MV-4-11 (cell line): ENCODE results near the gene MOCS1.
"Not testable (repeated sequence)": the region's sequence is repeated elsewhere in the genome, so short reads cannot be mapped to it uniquely, and the experiment has no call there.

Experiments
- DNase-seq: peaks from one replicate; lab custom pipeline; 2025; lab: John Stamatoyannopoulos, UW

MOCS1 gene

DNA sequence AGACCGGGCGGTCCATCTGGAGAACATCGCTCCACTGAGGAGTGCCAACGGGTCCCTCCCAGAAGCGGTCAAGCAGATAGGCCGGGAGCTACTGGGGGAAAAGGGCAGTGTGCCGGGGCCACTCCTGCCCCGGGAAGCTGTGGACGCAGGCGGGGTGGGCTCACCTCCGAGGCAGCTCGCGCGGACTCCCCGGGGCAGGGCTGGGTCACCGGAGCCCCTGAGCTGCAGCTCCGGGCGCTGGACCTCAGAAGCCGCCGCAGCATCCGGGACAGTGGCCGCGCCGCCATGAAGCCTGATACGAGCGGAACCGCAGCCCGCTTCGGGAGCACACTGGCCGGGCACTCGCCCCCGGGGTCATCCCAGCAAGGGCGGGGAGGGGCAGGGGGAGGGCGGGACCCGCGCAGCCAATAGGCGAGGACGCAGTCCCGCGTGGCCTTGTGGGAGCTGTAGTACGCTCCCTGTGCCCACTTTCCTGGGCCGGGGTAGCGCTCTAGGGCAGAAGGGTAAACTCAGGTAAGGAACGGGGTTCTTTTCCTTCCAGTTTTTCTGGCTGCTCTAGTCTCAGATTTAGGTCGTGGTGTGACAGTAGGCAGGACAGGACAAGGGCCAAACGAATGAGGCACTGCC is at the start of gene MOCS1:
TSS of gene MOCS1 (minus strand) at position 332 of the 627 bp plus-strand sequence. CDS start at position 287, 45 bp downstream.
- no peak for DNase-seq

DNA sequence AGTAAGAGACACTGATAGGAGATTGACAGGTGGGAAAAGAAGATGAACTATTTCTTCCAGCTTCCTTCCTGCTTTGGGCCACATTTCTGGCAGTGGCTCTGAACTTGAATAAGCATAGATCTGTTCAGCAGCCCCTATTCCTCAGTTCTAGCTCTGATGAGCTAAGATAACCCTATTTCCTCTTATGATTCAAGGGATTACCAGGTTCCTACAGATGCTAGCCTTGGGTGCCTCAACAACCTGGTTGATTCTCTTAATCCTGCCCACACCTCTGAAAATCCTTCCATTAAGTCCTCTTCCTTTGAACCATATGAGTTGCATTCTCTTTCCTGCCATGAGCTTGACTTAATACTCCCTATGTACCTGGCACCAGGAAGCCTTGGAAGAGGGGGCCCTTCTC is 49.8 kb upstream of the MOCS1 start:
- no peak for DNase-seq

- DNase-seq: no peak
Measured at GRCh38 chr6:39983193-39983592, 48.9 kb upstream of the MOCS1 start.

DNA sequence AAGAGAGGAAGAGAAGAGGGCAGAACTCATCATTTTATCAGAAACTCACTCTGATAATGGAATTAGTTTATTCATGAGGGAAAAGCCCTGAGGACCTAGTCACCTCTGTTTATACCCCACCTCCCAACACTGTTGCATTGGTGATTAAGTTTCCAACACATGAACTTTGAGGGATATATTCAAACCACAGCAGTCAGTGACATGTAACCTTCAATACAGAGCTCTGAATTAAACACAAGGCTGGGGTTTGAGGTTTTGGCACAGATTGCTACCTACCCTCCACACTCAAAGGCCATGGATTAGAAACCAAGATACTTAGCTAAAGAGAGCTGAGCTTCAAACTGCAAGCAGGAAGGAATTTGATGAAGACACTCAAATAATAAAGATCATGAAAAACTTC is 48.5 kb upstream of the MOCS1 start:
- DNase-seq: no peak

DNA sequence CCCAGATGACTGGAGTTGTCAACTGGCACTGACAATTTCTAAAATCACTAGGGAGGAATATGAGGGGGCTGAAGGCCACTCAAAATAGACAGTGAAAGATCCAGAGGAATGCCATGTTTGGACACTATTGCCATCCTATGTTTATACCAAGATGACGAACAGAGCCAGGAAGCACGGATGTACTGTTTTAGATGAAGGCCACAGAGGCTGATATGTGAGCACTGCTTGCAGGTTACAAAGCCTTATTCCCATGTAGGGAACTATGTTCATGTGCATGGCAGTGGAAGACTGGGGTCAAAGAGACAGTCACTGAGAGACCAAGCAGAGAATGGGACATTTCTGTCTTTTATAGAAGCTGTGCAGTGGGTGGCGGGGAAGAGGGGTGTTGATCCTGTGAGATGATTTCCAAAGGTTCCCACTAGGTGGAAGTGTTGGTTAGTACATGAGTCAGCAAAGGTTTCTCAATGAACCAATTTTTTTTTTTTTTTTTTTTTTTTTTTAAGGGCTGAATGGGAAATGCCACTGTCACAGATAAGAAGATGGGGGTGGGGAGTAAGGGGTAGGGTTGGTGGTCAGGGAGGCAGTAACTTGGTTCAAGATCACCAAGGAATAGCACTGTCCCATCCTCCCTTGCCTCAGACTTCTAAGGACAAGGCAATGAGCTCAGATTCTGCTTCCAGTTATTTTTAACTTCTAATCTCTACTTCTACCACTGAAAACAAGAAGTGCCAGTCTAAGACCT is 46.7 kb upstream of the MOCS1 start:
- DNase-seq: peak; percentile 24

- no peak for DNase-seq
Measured at GRCh38 chr6:39979461-39980328, 45.4 kb upstream of the MOCS1 start.

DNA sequence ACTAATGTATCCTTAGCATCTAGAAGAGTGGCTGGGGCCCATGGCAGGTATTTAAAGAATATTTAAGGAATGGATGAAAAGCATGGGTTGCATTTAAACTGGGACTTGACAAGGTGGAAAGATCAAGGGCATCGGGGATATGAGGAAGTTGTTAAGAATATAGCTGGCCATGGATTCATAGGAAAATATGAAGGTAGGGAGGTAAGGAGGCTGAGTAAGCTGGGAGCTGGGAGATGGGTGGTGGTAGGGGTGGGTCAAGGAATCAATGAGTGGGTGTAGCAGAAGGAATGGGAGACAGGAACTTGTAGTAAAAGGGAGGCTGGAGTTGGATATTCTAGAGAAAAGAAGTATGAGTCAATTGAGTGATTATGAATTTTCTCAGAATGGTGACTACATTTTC is 44.0 kb upstream of the MOCS1 start:
- no peak for DNase-seq

- no peak for DNase-seq
Measured at GRCh38 chr6:39973661-39974060, 39.4 kb upstream of the MOCS1 start.

DNA sequence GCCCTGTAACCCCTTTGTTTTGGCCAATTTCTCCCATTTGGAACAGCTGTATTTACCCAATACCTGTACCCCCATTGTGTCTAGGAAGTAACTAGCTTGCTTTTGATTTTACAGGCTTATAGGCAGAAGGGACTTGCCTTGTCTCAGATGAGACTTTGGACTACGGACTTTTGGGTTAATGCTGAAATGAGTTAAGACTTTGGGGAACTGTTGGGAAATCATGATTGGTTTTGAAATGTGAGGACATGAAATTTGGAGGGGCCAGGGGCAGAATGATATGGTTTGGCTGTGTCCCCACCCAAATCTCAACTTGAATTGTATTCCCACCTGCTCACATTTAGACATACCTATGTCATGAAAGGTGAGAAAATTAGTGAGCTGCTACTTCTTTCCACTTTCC is 38.5 kb upstream of the MOCS1 start:
- DNase-seq: not testable (repeated sequence)

- not testable (repeated sequence) for DNase-seq
Measured at GRCh38 chr6:39971131-39971530, 36.9 kb upstream of the MOCS1 start.

- no peak for DNase-seq
Measured at GRCh38 chr6:39965751-39966150, 31.5 kb upstream of the MOCS1 start.

DNA sequence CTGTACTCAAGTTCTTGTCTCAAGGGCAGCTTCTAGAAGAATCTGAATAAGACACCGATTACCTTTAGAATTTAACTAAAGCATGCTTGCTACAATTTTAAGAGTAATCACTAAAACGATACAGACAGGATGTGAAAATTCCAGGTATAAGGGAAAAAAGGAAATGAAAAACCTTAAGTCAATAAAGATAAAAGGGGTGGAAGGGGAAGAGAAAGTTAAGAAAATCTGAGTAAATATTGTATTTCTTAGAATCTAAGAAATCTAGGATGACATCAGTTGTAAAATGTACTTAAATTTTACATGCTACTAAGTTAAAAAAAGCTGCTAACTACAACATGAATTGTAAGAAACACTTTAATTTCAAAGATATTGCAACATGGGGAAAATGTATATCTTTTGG is 30.3 kb upstream of the MOCS1 start:
- DNase-seq: no peak

DNA sequence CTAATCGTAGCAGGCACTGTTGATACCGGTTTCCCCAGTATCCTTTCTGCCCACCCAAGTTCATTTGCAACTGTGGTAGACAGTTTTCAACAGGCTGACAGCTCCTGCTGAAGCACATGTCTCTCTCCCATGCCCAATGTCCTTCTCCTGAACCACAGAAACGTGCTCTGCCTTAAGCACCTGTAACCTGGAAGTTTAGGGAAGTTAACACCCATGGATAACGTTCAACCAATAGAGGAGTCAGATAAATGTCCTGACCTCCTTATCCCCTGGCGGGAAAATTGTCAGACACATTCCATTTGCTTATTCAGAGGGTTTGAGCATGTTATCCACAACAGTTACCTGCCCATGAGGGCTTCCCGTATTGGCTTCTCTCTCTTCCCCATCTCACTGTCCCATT is 29.8 kb upstream of the MOCS1 start:
- DNase-seq: no peak

- no peak for DNase-seq
Measured at GRCh38 chr6:39962831-39963230, 28.6 kb upstream of the MOCS1 start.

GRCh38 chr6:39961178-39961577 is 26.9 kb upstream of the MOCS1 start:
- no peak for DNase-seq

DNA sequence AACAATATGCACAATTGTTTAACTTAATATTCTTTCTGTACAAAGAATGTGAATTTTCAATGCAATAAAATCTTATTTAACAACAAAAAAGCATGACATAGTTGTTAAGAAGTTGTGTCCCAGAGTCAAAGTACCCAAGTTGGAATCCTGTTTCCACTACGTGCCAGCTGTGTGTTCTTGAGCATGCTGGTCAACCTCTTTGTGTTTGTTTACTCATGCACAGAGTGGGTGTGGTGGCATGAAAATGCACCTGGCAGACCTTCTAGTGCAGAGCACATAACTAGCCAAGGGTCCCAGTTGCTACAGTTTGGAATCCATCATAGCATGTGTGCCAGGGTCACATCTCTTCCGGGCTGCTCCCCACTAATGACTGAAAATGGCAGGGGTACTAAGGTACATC is 24.7 kb upstream of the MOCS1 start:
- no peak for DNase-seq

- no peak for DNase-seq
Measured at GRCh38 chr6:39956936-39957335, 22.7 kb upstream of the MOCS1 start.

DNA sequence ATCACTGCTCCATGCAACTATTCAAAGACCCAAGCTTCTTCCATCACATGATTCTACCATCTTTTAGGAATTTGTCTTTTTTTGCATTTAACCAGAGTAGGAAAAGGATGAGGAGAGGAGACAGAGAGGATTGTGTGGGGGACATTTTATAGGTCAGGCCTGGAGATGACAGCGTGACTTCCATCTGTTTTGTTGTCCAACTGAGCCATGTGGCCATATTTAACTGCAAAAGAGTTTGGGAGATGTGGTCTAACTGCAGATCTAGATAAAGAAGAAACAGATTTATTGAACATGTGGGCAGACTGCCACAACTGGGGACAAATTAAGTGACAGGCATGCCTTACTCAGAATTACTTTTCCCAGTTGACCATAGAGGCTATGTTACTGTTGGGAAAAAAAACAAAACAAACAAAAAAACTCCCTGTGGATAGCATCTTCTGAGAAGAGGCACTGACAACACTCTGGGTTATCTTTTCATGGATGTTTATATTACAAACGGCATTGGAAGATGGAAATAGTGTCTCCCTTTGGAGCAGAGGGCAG is 18.9 kb upstream of the MOCS1 start:
- no peak for DNase-seq

- no peak for DNase-seq
Measured at GRCh38 chr6:39952167-39952566, 17.9 kb upstream of the MOCS1 start.

DNA sequence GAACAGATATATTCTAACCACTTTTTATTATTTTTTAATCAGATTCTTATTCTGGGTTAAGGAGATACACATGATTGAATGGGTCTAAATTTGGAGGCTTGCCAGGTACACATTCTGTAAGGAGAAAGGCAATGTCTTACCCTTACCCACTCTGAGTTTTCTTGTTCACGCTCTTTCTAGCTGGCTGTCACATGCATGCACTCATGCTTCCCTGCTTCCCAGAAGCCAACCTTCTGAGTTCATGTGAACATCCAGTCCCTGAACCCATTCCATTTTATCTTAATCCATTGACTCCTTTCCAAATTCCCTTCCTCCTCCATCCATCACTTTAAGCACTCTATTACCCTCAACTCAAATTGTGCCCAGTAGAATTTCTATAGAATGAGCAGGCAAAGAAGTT is 17.5 kb upstream of the MOCS1 start:
- no peak for DNase-seq

DNA sequence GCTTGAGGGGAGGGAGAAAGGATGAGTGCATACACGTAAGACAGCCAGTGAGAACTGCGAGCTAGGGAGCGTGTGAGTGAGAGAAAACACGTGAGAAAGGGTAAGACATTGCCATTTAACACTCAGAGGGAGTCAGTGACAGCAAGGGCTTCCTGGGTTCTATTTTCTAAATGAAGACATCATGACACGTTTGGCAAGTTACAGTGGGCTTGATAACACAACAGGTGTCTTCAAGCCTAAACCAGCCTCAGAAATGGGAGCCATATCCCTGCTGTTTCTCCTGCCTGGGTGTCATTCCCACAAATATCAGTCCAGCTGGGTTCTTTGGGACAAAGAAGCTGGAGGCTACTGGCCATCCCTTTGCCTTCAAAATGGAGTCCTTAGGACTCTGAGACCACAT is 16.9 kb upstream of the MOCS1 start:
- no peak for DNase-seq

- no peak for DNase-seq
Measured at GRCh38 chr6:39950125-39950720, 16.0 kb upstream of the MOCS1 start.
